H1 (cell line): ENCODE results near the gene LMOD2. TPM values are rescaled to one million over a fixed set of nuclear protein-coding genes. Genes with fewer than 3 reads are reported as not detected.

Experiments
- CTCF ChIA-PET: fragments of 300-600 bp; sonication (Branson Sonifier 250); formaldehyde crosslinking; loops from one replicate; lab custom pipeline; 2021; ENCODE audit not compliant: partially characterized antibody; lab: Charles Lee
- POLR2A ChIA-PET: fragments of 300-600 bp; sonication (Branson Sonifier 250); formaldehyde crosslinking; loops from one replicate; lab custom pipeline; 2021; ENCODE audit warnings: inconsistent platforms; ENCODE audit not compliant: partially characterized antibody; lab: Charles Lee
- DNase-seq, 2 experiments: peaks; one replicate each; pipeline versions ENCODE4 v3.0.0 to v3.0.0-alpha.2; 2010 to 2022; ENCODE audit warnings: low spot score in 2 of 2, low read depth in 1 of 2, mixed read lengths in 1 of 2
- FAIRE-seq: peaks from 2 replicates; lab custom pipeline; 2011; peaks lifted over from hg19 to GRCh38; lab: Jason Lieb, UNC
- H2AFZ ChIP-seq: 2 replicates; pipeline ENCODE4 v1.8.1; 2012; ENCODE audit warnings: low read length, inconsistent platforms
- H2AK5ac ChIP-seq: 2 replicates; pipeline ENCODE4 v1.6.1; 2013; ENCODE audit warnings: low read depth, low read length
- H2BK120ac ChIP-seq: replicated peaks from 2 replicates; pipeline ENCODE3; 2013; ENCODE audit warnings: low read depth, low read length, inconsistent platforms
- H2BK12ac ChIP-seq: 2 replicates; pipeline ENCODE4 v1.6.1; 2013; ENCODE audit warnings: low read depth, low read length
- H2BK15ac ChIP-seq: 2 replicates; pipeline ENCODE4 v1.6.1; 2013; ENCODE audit warnings: low read length
- H2BK20ac ChIP-seq: 2 replicates; pipeline ENCODE4 v1.6.1; 2013; ENCODE audit warnings: low read length
- H2BK5ac ChIP-seq: 2 replicates; pipeline ENCODE4 v1.6.1; 2013; ENCODE audit warnings: low read depth, low read length
- H3K14ac ChIP-seq: 2 replicates; pipeline ENCODE4 v1.6.1; 2013; ENCODE audit warnings: inconsistent platforms; ENCODE audit not compliant: insufficient read length
- H3K18ac ChIP-seq: 2 replicates; pipeline ENCODE4 v1.6.1; 2013; ENCODE audit warnings: low read length; ENCODE audit errors: extremely low read depth
- H3K23ac ChIP-seq: 2 replicates; pipeline ENCODE4 v1.6.1; 2013; ENCODE audit warnings: inconsistent platforms; ENCODE audit not compliant: insufficient read length
- H3K23me2 ChIP-seq: 2 replicates; pipeline ENCODE4 v1.6.1; 2013; ENCODE audit warnings: low read depth, low read length
- H3K27ac ChIP-seq: 2 replicates; pipeline ENCODE4 v1.6.1; 2011; ENCODE audit warnings: low read depth, low read length, inconsistent platforms
- H3K27me3 ChIP-seq, 4 experiments: replicated peaks in 1 of 4; 1 replicate in 1 of 4; 2 replicates in 3 of 4; pipeline versions ENCODE4 v1.6.1 to v1.8.1; 2011 to 2013; ENCODE audit warnings: low read length in 3 of 4, mild to moderate bottlenecking in 3 of 4, inconsistent platforms in 2 of 4, mixed read lengths in 2 of 4, moderate library complexity in 1 of 4; ENCODE audit not compliant: control insufficient read depth in 3 of 4, insufficient read depth in 3 of 4; ENCODE audit errors: extremely low read depth in 1 of 4
- H3K36me3 ChIP-seq, 4 experiments: 2 replicates each; pipeline versions ENCODE4 v1.6.1 to v1.8.1; 2011 to 2013; ENCODE audit warnings: mild to moderate bottlenecking in 4 of 4, low read length in 3 of 4, moderate library complexity in 2 of 4, control low read depth in 1 of 4, inconsistent platforms in 1 of 4; ENCODE audit not compliant: insufficient read depth in 4 of 4, control insufficient read depth in 2 of 4
- H3K4ac ChIP-seq: replicated peaks from 2 replicates; pipeline ENCODE3; 2013; ENCODE audit warnings: low read length, low read depth, mixed read lengths, inconsistent platforms; ENCODE audit not compliant: insufficient read length
- H3K4me1 ChIP-seq, 4 experiments: replicated peaks in 1 of 4; 1 replicate in 1 of 4; 2 replicates in 3 of 4; pipeline versions ENCODE4 v1.6.1 to v1.8.1; 2011 to 2013; ENCODE audit warnings: low read length in 3 of 4, inconsistent platforms in 2 of 4, mixed read lengths in 1 of 4; ENCODE audit not compliant: insufficient read depth in 4 of 4, control insufficient read depth in 3 of 4
- H3K4me2 ChIP-seq, 2 experiments: 2 replicates each; pipeline versions ENCODE4 v1.6.1 to v1.8.1; 2011 to 2013; ENCODE audit warnings: low read depth in 2 of 2, low read length in 2 of 2, control low read depth in 1 of 2, inconsistent platforms in 1 of 2, mild to moderate bottlenecking in 1 of 2; ENCODE audit not compliant: insufficient read depth in 1 of 2
- H3K4me3 ChIP-seq, 4 experiments: fragments of 200-600, 300-600 bp in 1 of 4; sonication (generic), shearing (Covaris generic), sonication (Bioruptor Twin) in 1 of 4; 2 replicates each; pipeline versions ENCODE4 v1.5.1 to v1.8.1; 2011 to 2016; ENCODE audit warnings: low read length in 4 of 4, low read depth in 3 of 4, control low read depth in 2 of 4, inconsistent platforms in 2 of 4, mild to moderate bottlenecking in 2 of 4, mixed read lengths in 1 of 4, moderate library complexity in 1 of 4; ENCODE audit not compliant: insufficient read depth in 2 of 4; ENCODE audit errors: extremely low read depth in 1 of 4
- H3K56ac ChIP-seq: replicated peaks from 2 replicates; pipeline ENCODE3; 2013; ENCODE audit warnings: low read depth, mild to moderate bottlenecking, mixed read lengths, low read length, inconsistent platforms; ENCODE audit not compliant: insufficient read length
- H3K79me1 ChIP-seq: 2 replicates; pipeline ENCODE4 v1.6.1; 2013; ENCODE audit warnings: low read depth, low read length, control low read depth
- H3K79me2 ChIP-seq, 2 experiments: 2 replicates each; pipeline versions ENCODE4 v1.6.1 to v1.8.1; 2012 to 2013; ENCODE audit warnings: low read length in 2 of 2, mild to moderate bottlenecking in 2 of 2, inconsistent platforms in 1 of 2; ENCODE audit not compliant: insufficient read depth in 2 of 2, control insufficient read depth in 1 of 2
- H3K9ac ChIP-seq, 4 experiments: replicated peaks in 1 of 4; 1 replicate in 1 of 4; 2 replicates in 3 of 4; pipeline versions ENCODE4 v1.6.1 to v1.8.1; 2011 to 2013; ENCODE audit warnings: low read depth in 3 of 4, low read length in 3 of 4, control low read depth in 2 of 4, mild to moderate bottlenecking in 2 of 4, moderate library complexity in 2 of 4, inconsistent platforms in 1 of 4; ENCODE audit errors: extremely low read depth in 1 of 4
- H3K9me3 ChIP-seq, 2 experiments: 2 replicates each; pipeline versions ENCODE4 v1.6.1 to v1.8.1; 2012 to 2013; ENCODE audit warnings: mild to moderate bottlenecking in 2 of 2, moderate library complexity in 2 of 2, control low read depth in 1 of 2, inconsistent platforms in 1 of 2, low read depth in 1 of 2, low read length in 1 of 2, mixed read lengths in 1 of 2; ENCODE audit not compliant: insufficient read depth in 2 of 2
- H4K20me1 ChIP-seq, 2 experiments: replicated peaks in 1 of 2; 2 replicates each; pipeline versions ENCODE3 to v1.8.1; 2011 to 2013; ENCODE audit warnings: inconsistent platforms in 2 of 2, low read length in 2 of 2, mild to moderate bottlenecking in 1 of 2; ENCODE audit not compliant: insufficient read depth in 2 of 2, control insufficient read depth in 1 of 2
- H4K5ac ChIP-seq: 2 replicates; pipeline ENCODE4 v1.6.1; 2013; ENCODE audit warnings: low read length, low read depth, mixed read lengths, inconsistent platforms; ENCODE audit not compliant: insufficient read length
- H4K8ac ChIP-seq: 2 replicates; pipeline ENCODE4 v1.8.0; 2013; ENCODE audit warnings: mild to moderate bottlenecking, moderate library complexity, low read length, inconsistent platforms; ENCODE audit not compliant: insufficient read depth; ENCODE audit errors: extremely low read depth
- H4K91ac ChIP-seq: replicated peaks from 2 replicates; pipeline ENCODE3; 2013; ENCODE audit warnings: low read length, mixed read lengths, inconsistent platforms; ENCODE audit not compliant: insufficient read length
- MAFK ChIP-seq: IDR thresholded peaks from 2 replicates; pipeline ENCODE4 v1.6.1; 2012; ENCODE audit warnings: low read depth, mild to moderate bottlenecking, improper control_type of control experiment, low read length
- RFX5 ChIP-seq: IDR thresholded peaks from 2 replicates; pipeline ENCODE4 v1.6.1; 2011; ENCODE audit warnings: low read depth, low read length, improper control_type of control experiment, borderline replicate concordance
- SAP30 ChIP-seq: fragments of 300-600 bp; sonication (generic); IDR thresholded peaks from 2 replicates; pipeline ENCODE4 v1.7.1; 2012; ENCODE audit warnings: low read length, moderate library complexity, mild to moderate bottlenecking, inconsistent platforms; ENCODE audit not compliant: insufficient read depth, insufficient replicate concordance
- SP1 ChIP-seq: IDR thresholded peaks from 2 replicates; pipeline ENCODE4 v1.6.1; 2011; ENCODE audit warnings: low read depth, low read length
- WGBS, 2 experiments: shearing (Covaris generic) in 1 of 2; methylation state at CpG; one replicate each; pipeline versions ENCODE4 v1.1.6 to v1.1.7; 2013 to 2015; ENCODE audit warnings: low lambda C conversion rate in 2 of 2, mixed read lengths in 2 of 2, inconsistent platforms in 1 of 2, low coverage in 1 of 2, missing lambda C conversion rate in 1 of 2; ENCODE audit not compliant: insufficient replicate concordance in 2 of 2, insufficient coverage in 1 of 2, insufficient read length in 1 of 2; ENCODE audit errors: extremely low coverage in 1 of 2, missing lambda C conversion rate in 1 of 2; 5-methylcytosine and 5-hydroxymethylcytosine counted together
- polyA plus RNA-seq, 7 experiments: library from polyadenylated mRNA; depleted of rRNA in 3 of 7; stranded (reverse) in 5 of 7; unstranded in 2 of 7; fragments of >200 nt in 5 of 7; fragments of 200-250 nt in 2 of 7; gene quantifications; 1 replicate in 5 of 7; 2 replicates in 1 of 7; 4 replicates in 1 of 7; pipeline versions ENCODE4 v1.2.1 to v1.2.3, GENCODE V29; 2011 to 2013; ENCODE audit warnings: missing spikeins in 2 of 7, mixed read lengths in 2 of 7
- total RNA-seq: library from RNA; stranded (reverse); fragmentation: NEBNext Ultra II Directional; extraction: Animal tissue kit (Norgen Biotek cat#: 25700); gene quantifications from 2 replicates; pipeline ENCODE4 v1.2.1, GENCODE V29; 2021

Gene LMOD2
- total and polyA plus RNA-seq, 2 of the 8 experiments (the other 6 are each of a cell fraction or from before 2014, with no cell fraction given): 0.03 to 0.22 TPM

- Histone ChIP-seq H3K9ac (no peak overlapping the region), H3K36me3 (no peaks in the 10 kb centered on the region; a peak in 1 of 8 replicates), H3K27me3 (peaks cover 0 to 1% (median 0%) of the 10 kb centered on the region in 4 experiments; a peak in 1 of 7 replicates), H3K23me2 (no peaks in the 10 kb centered on the region), H4K5ac (no peak overlapping the region), H3K79me2 (no peaks in the 10 kb centered on the region), H3K27ac (no peak overlapping the region), H3K4me1 (0 out of 7 replicates have a peak, but pooled peaks cover 0 to under 1% (median 0%) of the 10 kb centered on the region in 4 experiments), H3K9me3 (no peaks in the 10 kb centered on the region), H3K56ac (no peak overlapping the region), H3K79me1 (no peaks in the 10 kb centered on the region), H2BK20ac (no peak overlapping the region), H3K4me2 (no peak overlapping the region), H4K8ac (no peak overlapping the region), H2AK5ac (no peak overlapping the region), H3K4me3 (no peak overlapping the region), H4K91ac (no peak overlapping the region), H4K20me1 (no peaks in the 10 kb centered on the region), H3K14ac (no peak overlapping the region), H2AFZ (no peak overlapping the region), H2BK120ac (no peak overlapping the region), H3K4ac (no peak overlapping the region), H2BK12ac (no peak overlapping the region), H3K23ac (no peak overlapping the region), H2BK15ac (no peak overlapping the region), H3K18ac (no peak overlapping the region), H2BK5ac (no peak overlapping the region)
- WGBS, 2 experiments: 85% methylated on average over 2 of the region's 2 CpGs; no CpG with 5 or more reads in 1 of the 2 experiments
- ChIA-PET CTCF (interaction anchor here (0.9 to 1.8 kb wide), 4 partner anchors 8 to 50 kb away, joined by 3 to 11 read pairs (median 4); no protein-coding TSS in a partner anchor), POLR2A (interaction anchor here (0.6 to 1.1 kb wide), 3 partner anchors 10 to 140 kb away, joined by 3 to 5 read pairs (median 3); partner anchors contain the start of gene IQUB)
- no peak for DNase-seq
- FAIRE-seq: no peak
- TF ChIP-seq SP1 (no peak), RFX5 (no peak), SAP30 (no peak), MAFK (no peak)
Measured at GRCh38 chr7:123674399-123675180, 18.9 kb downstream of the LMOD2 start.
